Stomach (tissue), 9 donors: ENCODE results near the gene LAG3. TPM values are rescaled to one million over a fixed set of nuclear protein-coding genes. Genes with fewer than 3 reads are reported as not detected.
A peak's percentile ranks its signal among the peaks of the same experiment; 100 is the strongest.

ENCODE experiments used
- DNase-seq, 2 donors: peaks; one replicate each; pipeline versions ENCODE4 v3.0.0 to v3.0.0-alpha.2; 2013 to 2019
- H3K27ac ChIP-seq, 5 donors: fragments of 200-600 bp in 4 of 5; sonication (generic) in 4 of 5; one replicate each; pipeline ENCODE4 v1.5.1; 2013 to 2019; ENCODE audit warnings: mild to moderate bottlenecking in 1 of 5, moderate library complexity in 1 of 5
- H3K27me3 ChIP-seq, 3 donors: fragments of 200-600 bp; sonication (generic); one replicate each; pipeline ENCODE4 v1.5.1; 2017 to 2019; ENCODE audit warnings: mixed run types in 1 of 3
- H3K36me3 ChIP-seq, 4 donors: fragments of 200-600 bp; sonication (generic); 1 replicate in 3 of 4; 2 replicates in 1 of 4; pipeline ENCODE4 v1.5.1; 2016 to 2019
- H3K4me1 ChIP-seq, 4 donors: fragments of 200-600 bp; sonication (generic); one replicate each; pipeline ENCODE4 v1.5.1; 2016 to 2019
- H3K4me3 ChIP-seq, 4 donors: fragments of 200-600 bp; sonication (generic) in 3 of 4; one replicate each; pipeline ENCODE4 v1.5.1; 2016 to 2019; ENCODE audit warnings: mild to moderate bottlenecking in 1 of 4
- H3K9me3 ChIP-seq, 4 donors: fragments of 200-600 bp; sonication (generic); one replicate each; pipeline ENCODE4 v1.5.1; 2016 to 2019
- CTCF ChIP-seq, 7 experiments: fragments of 450-650 bp in 4 of 7; fragments of 200-600 bp in 3 of 7; sonication (generic) in 3 of 7; IDR thresholded peaks; one replicate each; pipeline ENCODE4 v1.5.1; 2016 to 2019; ENCODE audit warnings: antibody characterized with exemption in 7 of 7, control low read depth in 2 of 7, mild to moderate bottlenecking in 1 of 7
- EP300 ChIP-seq: sonication (generic); formaldehyde crosslinking; IDR thresholded peaks from one replicate; pipeline ENCODE4 v1.6.1; 2017; ENCODE audit warnings: antibody characterized with exemption
- POLR2A ChIP-seq, 4 donors: fragments of 450-650 bp; IDR thresholded peaks; one replicate each; pipeline ENCODE4 v1.6.1; 2016; ENCODE audit warnings: antibody characterized with exemption in 4 of 4, control low read depth in 2 of 4, mild to moderate bottlenecking in 1 of 4, moderate library complexity in 1 of 4
- POLR2AphosphoS5 ChIP-seq, 3 donors: sonication (generic); formaldehyde crosslinking; IDR thresholded peaks; one replicate each; pipeline ENCODE4 v1.6.1; 2016; ENCODE audit warnings: antibody characterized with exemption in 3 of 3
- WGBS, 5 donors: extraction: QIAGEN DNeasy Blood & Tissue Kit in 3 of 5; methylation state at CpG; one replicate each; pipeline versions ENCODE4 v1.1.5 to v1.1.7; 2013 to 2018; 5-methylcytosine and 5-hydroxymethylcytosine counted together
- intact Hi-C: fragments of 100-400 bp; cut with DNase I; formaldehyde crosslinking; loops from one replicate; pipeline ENCODE4 v1.15.1; 2023; ENCODE audit warnings: low total_unique reads
- polyA plus RNA-seq, 3 donors: library from polyadenylated mRNA; stranded (reverse); fragments of 200-250 nt; gene quantifications; one replicate each; pipeline ENCODE4 v1.2.3, GENCODE V29; 2013
- total RNA-seq, 5 donors: library from RNA; depleted of rRNA; stranded (reverse); fragments of >200 nt; gene quantifications; one replicate each; pipeline versions ENCODE4 v1.1.0 to v1.2.3, GENCODE V29; 2014 to 2016
- donor health status: healthy with polysubstance abuse.
- donor health status: Bipolar disorder and iron deficiency.
- donor health status: healthy.

Gene LAG3
- total and polyA plus RNA-seq, 8 donors, result 0.25 to 2.3 (median 1.4) TPM; not detected in 3

GRCh38 chr12:6763380-6763779 lies 8.9 kb upstream of the LAG3 start:
- Histone ChIP-seq H3K27ac (peak overlapping the region; percentile 75 to 96 (median 91)), H3K9me3 (no peaks in the 10 kb centered on the region), H3K4me1 (peaks cover 39 to 57% (median 45%) of the 10 kb centered on the region in 4 donors), H3K4me3 (peak overlapping the region in 3 of 4 donors; percentile 18 to 28 (median 26)), H3K27me3 (no peaks in the 10 kb centered on the region), H3K36me3 (no peaks in the 10 kb centered on the region)
- 51 to 61% (median 57%) methylated on average over 4 of the region's 4 CpGs for WGBS, 5 donors
- TF ChIP-seq CTCF (IDR thresholded peaks at IDR 0.05) (no peak), POLR2A (IDR thresholded peaks at IDR 0.05) (no peak), POLR2AphosphoS5 (IDR thresholded peaks at IDR 0.05) (no peak), EP300 (no peak)
- DNase-seq, result no peak
- intact Hi-C loops, result no loop called here

- H3K27ac ChIP-seq, result peak overlapping the region; percentile 75 to 96 (median 91)
- intact Hi-C loops, result no loop called here
- TF ChIP-seq EP300, result no peak
- TF ChIP-seq POLR2AphosphoS5 (IDR thresholded peaks at IDR 0.05), result peak; percentile 20 to 32 (median 20)
- no peak for TF ChIP-seq CTCF (IDR thresholded peaks at IDR 0.05)
- no peak for TF ChIP-seq POLR2A (IDR thresholded peaks at IDR 0.05)
- peak; percentile 86 to 97 for DNase-seq
- WGBS, 5 donors, result 3 to 8% (median 3%) methylated on average over 15 to 16 of the region's 16 CpGs
- peaks cover 46 to 65% (median 53%) of the 10 kb centered on the region in 4 donors for H3K4me1 ChIP-seq
- H3K9me3 ChIP-seq, result no peaks in the 10 kb centered on the region
- H3K4me3 ChIP-seq, result peak overlapping the region; percentile 18 to 28 (median 27)
- no peaks in the 10 kb centered on the region for H3K36me3 ChIP-seq
- no peaks in the 10 kb centered on the region for H3K27me3 ChIP-seq
Measured at GRCh38 chr12:6764011-6764828, 8.1 kb upstream of the LAG3 start.

- Histone ChIP-seq H3K9me3 (no peaks in the 10 kb centered on the region), H3K4me3 (peak overlapping the region; percentile 63 to 78 (median 78)), H3K27ac (peak overlapping the region; percentile 85 to 96 (median 91)), H3K36me3 (peaks cover 6 to 8% (median 7%) of the 10 kb centered on the region in 4 donors), H3K4me1 (peaks cover 52 to 67% (median 62%) of the 10 kb centered on the region in 4 donors), H3K27me3 (no peaks in the 10 kb centered on the region)
- intact Hi-C loops, result no loop called here
- no peak for DNase-seq
- TF ChIP-seq POLR2AphosphoS5 (IDR thresholded peaks at IDR 0.05) (no peak), POLR2A (IDR thresholded peaks at IDR 0.05) (no peak), CTCF (IDR thresholded peaks at IDR 0.05) (no peak), EP300 (no peak)
- 21 to 29% (median 23%) methylated on average over 7 of the region's 7 CpGs for WGBS, 5 donors
Measured at GRCh38 chr12:6765048-6765633, 7.2 kb upstream of the LAG3 start.

- Histone ChIP-seq H3K9me3 (no peaks in the 10 kb centered on the region), H3K4me1 (peaks cover 52 to 72% (median 66%) of the 10 kb centered on the region in 4 donors), H3K36me3 (peaks cover 12 to 16% (median 15%) of the 10 kb centered on the region in 4 donors), H3K27me3 (no peaks in the 10 kb centered on the region), H3K4me3 (peak within 1 kb of the TSS; percentile 63 to 78 (median 78)), H3K27ac (peak within 1 kb of the TSS; percentile 85 to 96 (median 91))
- peak; percentile 63 to 94 for DNase-seq
- peak; percentile 39 to 92 (median 86) for TF ChIP-seq POLR2AphosphoS5 (IDR thresholded peaks at IDR 0.05)
- TF ChIP-seq POLR2A (IDR thresholded peaks at IDR 0.05), result no peak
- intact Hi-C loops, result no loop called here
- WGBS, 5 donors, result 2 to 4% (median 4%) methylated on average over 30 to 63 of the region's 63 CpGs
Measured at GRCh38 chr12:6765634-6766581, 6.4 kb upstream of the LAG3 start, which contains the start of gene PTMS. Gene PTMS (plus strand): TSS chr12:6766363. CDS start chr12:6766706, 343 bp downstream.
